H9 (cell line): ENCODE data around the gene NPAS3. TPM values are rescaled to one million over a fixed set of nuclear protein-coding genes. Genes with fewer than 3 reads are reported as not detected.

Experiments used
- DNase-seq: peaks from one replicate; pipeline ENCODE4 v3.0.0-alpha.2; 2017
- H2AFZ ChIP-seq: one replicate; pipeline ENCODE4 v1.6.1; 2013; ENCODE audit warnings: mild to moderate bottlenecking, low read length, control low read depth, moderate library complexity
- H2AK5ac ChIP-seq: 2 replicates; pipeline ENCODE4 v1.6.1; 2013; ENCODE audit warnings: low read length, control low read depth, mixed read lengths; ENCODE audit not compliant: insufficient read length
- H2BK120ac ChIP-seq: one replicate; pipeline ENCODE4 v1.6.1; 2013; ENCODE audit warnings: low read depth, mild to moderate bottlenecking, low read length, control low read depth, inconsistent platforms; ENCODE audit not compliant: poor library complexity, severe bottlenecking
- H2BK12ac ChIP-seq: 2 replicates; pipeline ENCODE4 v1.6.1; 2013; ENCODE audit warnings: low read length, control low read depth, mixed read lengths, low read depth; ENCODE audit not compliant: insufficient read length
- H2BK15ac ChIP-seq: 2 replicates; pipeline ENCODE4 v1.6.1; 2013; ENCODE audit warnings: low read depth, low read length, control low read depth
- H2BK20ac ChIP-seq: one replicate; pipeline ENCODE4 v1.6.1; 2013; ENCODE audit warnings: low read depth, mild to moderate bottlenecking, low read length, control low read depth, inconsistent platforms; ENCODE audit not compliant: poor library complexity, severe bottlenecking
- H2BK5ac ChIP-seq: 2 replicates; pipeline ENCODE4 v1.6.1; 2013; ENCODE audit warnings: low read length, control low read depth, mixed read lengths; ENCODE audit not compliant: insufficient read length
- H3K14ac ChIP-seq: 2 replicates; pipeline ENCODE4 v1.6.1; 2013; ENCODE audit warnings: low read length, control low read depth; ENCODE audit not compliant: insufficient read depth
- H3K18ac ChIP-seq: 2 replicates; pipeline ENCODE4 v1.6.1; 2013; ENCODE audit warnings: low read depth, mild to moderate bottlenecking, mixed read lengths, low read length, control low read depth; ENCODE audit not compliant: insufficient read length
- H3K23ac ChIP-seq: 2 replicates; pipeline ENCODE4 v1.6.1; 2013; ENCODE audit warnings: low read length, control low read depth, mixed read lengths, low read depth; ENCODE audit not compliant: insufficient read length
- H3K23me2 ChIP-seq: 2 replicates; pipeline ENCODE4 v1.6.1; 2013; ENCODE audit warnings: low read depth, mild to moderate bottlenecking, mixed read lengths, low read length, control low read depth; ENCODE audit not compliant: insufficient read length, poor library complexity, severe bottlenecking
- H3K27ac ChIP-seq: 2 replicates; pipeline ENCODE4 v1.5.1; 2013; ENCODE audit warnings: low read length, control low read depth, mixed read lengths, low read depth; ENCODE audit not compliant: insufficient read length
- H3K27me3 ChIP-seq: 2 replicates; pipeline ENCODE4 v1.6.1; 2013; ENCODE audit warnings: low read length, control low read depth, inconsistent platforms; ENCODE audit not compliant: insufficient read depth
- H3K4ac ChIP-seq: 2 replicates; pipeline ENCODE4 v1.6.1; 2013; ENCODE audit warnings: low read depth, mild to moderate bottlenecking, control low read depth, inconsistent platforms, low read length, moderate library complexity
- H3K4me1 ChIP-seq: 2 replicates; pipeline ENCODE4 v1.6.1; 2013; ENCODE audit warnings: low read length, control low read depth, inconsistent platforms; ENCODE audit not compliant: insufficient read depth
- H3K4me2 ChIP-seq: 2 replicates; pipeline ENCODE4 v1.6.1; 2013; ENCODE audit warnings: low read length, control low read depth, mixed read lengths; ENCODE audit not compliant: insufficient read length, insufficient read depth
- H3K56ac ChIP-seq: 2 replicates; pipeline ENCODE4 v1.6.1; 2013; ENCODE audit warnings: low read depth, mild to moderate bottlenecking, mixed read lengths, low read length, control low read depth; ENCODE audit not compliant: insufficient read length
- H3K79me1 ChIP-seq: 2 replicates; pipeline ENCODE4 v1.6.1; 2013; ENCODE audit warnings: low read depth, mild to moderate bottlenecking, moderate library complexity, low read length, control low read depth, inconsistent platforms; ENCODE audit not compliant: insufficient read depth, poor library complexity, severe bottlenecking
- H3K79me2 ChIP-seq: 2 replicates; pipeline ENCODE4 v1.6.1; 2013; ENCODE audit warnings: low read length, control low read depth, inconsistent platforms; ENCODE audit not compliant: insufficient read depth
- H3K9ac ChIP-seq: 2 replicates; pipeline ENCODE4 v1.6.1; 2013; ENCODE audit warnings: low read length, control low read depth, mixed read lengths; ENCODE audit not compliant: insufficient read length; ENCODE audit errors: extremely low read depth
- H3K9me3 ChIP-seq: one replicate; pipeline ENCODE4 v1.6.1; 2013; ENCODE audit warnings: low read depth, low read length, inconsistent platforms; ENCODE audit not compliant: control insufficient read depth
- H3T11ph ChIP-seq: one replicate; pipeline ENCODE4 v1.6.1; 2013; ENCODE audit warnings: mild to moderate bottlenecking, low read length, control low read depth, inconsistent platforms
- H4K20me1 ChIP-seq: one replicate; pipeline ENCODE4 v1.6.1; 2013; ENCODE audit not compliant: control insufficient read depth, insufficient read length, insufficient read depth
- H4K5ac ChIP-seq: 2 replicates; pipeline ENCODE4 v1.6.1; 2013; ENCODE audit warnings: low read depth, mild to moderate bottlenecking, mixed read lengths, low read length, control low read depth; ENCODE audit not compliant: insufficient read length
- H4K8ac ChIP-seq: replicated peaks from 2 replicates; pipeline ENCODE4 v1.6.1; 2013; ENCODE audit warnings: low read length, control low read depth, mixed read lengths, low read depth; ENCODE audit not compliant: insufficient read length
- H4K91ac ChIP-seq: 2 replicates; pipeline ENCODE4 v1.6.1; 2013; ENCODE audit warnings: low read depth, mild to moderate bottlenecking, moderate library complexity, mixed read lengths, low read length, control low read depth; ENCODE audit not compliant: insufficient read length
- H3K27ac Mint-ChIP-seq, 3 experiments: 2 replicates in 2 of 3; 3 replicates in 1 of 3; pipeline ENCODE4 v1.8.0; 2020 to 2021; ENCODE audit warnings: mixed read lengths in 3 of 3, mild to moderate bottlenecking in 1 of 3, moderate library complexity in 1 of 3
- H3K27me3 Mint-ChIP-seq: 2 replicates; pipeline ENCODE4 v1.8.0; 2021; ENCODE audit warnings: low read depth, mild to moderate bottlenecking, moderate library complexity, mixed read lengths
- H3K36me3 Mint-ChIP-seq, 3 experiments: 2 replicates in 2 of 3; 3 replicates in 1 of 3; pipeline ENCODE4 v1.8.0; 2020 to 2021; ENCODE audit warnings: low read depth in 3 of 3, mixed read lengths in 3 of 3; ENCODE audit not compliant: insufficient read depth in 1 of 3
- H3K4me1 Mint-ChIP-seq, 2 experiments: 2 replicates each; pipeline ENCODE4 v1.8.0; 2020; ENCODE audit warnings: mixed read lengths in 2 of 2
- H3K4me3 Mint-ChIP-seq, 2 experiments: 2 replicates in 1 of 2; 3 replicates in 1 of 2; pipeline ENCODE4 v1.8.0; 2020 to 2021; ENCODE audit warnings: mild to moderate bottlenecking in 2 of 2, mixed read lengths in 2 of 2, moderate library complexity in 1 of 2
- H3K9me3 Mint-ChIP-seq, 2 experiments: 2 replicates in 1 of 2; 3 replicates in 1 of 2; pipeline ENCODE4 v1.8.0; 2020; ENCODE audit warnings: mild to moderate bottlenecking in 2 of 2, mixed read lengths in 2 of 2, moderate library complexity in 1 of 2
- WGBS: extraction: QIAGEN DNeasy Blood & Tissue Kit; methylation state at CpG from one replicate; pipeline ENCODE4 v1.1.7; 2013; ENCODE audit warnings: missing lambda C conversion rate, low lambda C conversion rate, mixed read lengths; ENCODE audit not compliant: insufficient read length; ENCODE audit errors: extremely low coverage; 5-methylcytosine and 5-hydroxymethylcytosine counted together
- total RNA-seq: library from RNA; stranded (reverse); gene quantifications from 2 replicates; pipeline ENCODE4 v1.2.1, GENCODE V29; 2021
- TF ChIP-seq, protein P1 (sequence below): fragments of 200-600 bp; sonication (generic); conservative IDR thresholded peaks from 3 replicates; pipeline ENCODE4 v1.8.0; 2021; ENCODE audit warnings: antibody characterized with exemption, mild to moderate bottlenecking

The NPAS3 gene
- total RNA-seq, 1 experiment from 2014 or later, result 0.17 TPM

GRCh38 chr14:33794791-33795305 lies 856.2 kb downstream of the NPAS3 start:
- H3K23me2 ChIP-seq, result no peaks in the 10 kb centered on the region
- no peak overlapping the region for H2BK15ac ChIP-seq
- no peak overlapping the region for H3K14ac ChIP-seq
- no peak overlapping the region for H2BK5ac ChIP-seq
- H3T11ph ChIP-seq, result no peak overlapping the region
- TF ChIP-seq, protein P1, sequence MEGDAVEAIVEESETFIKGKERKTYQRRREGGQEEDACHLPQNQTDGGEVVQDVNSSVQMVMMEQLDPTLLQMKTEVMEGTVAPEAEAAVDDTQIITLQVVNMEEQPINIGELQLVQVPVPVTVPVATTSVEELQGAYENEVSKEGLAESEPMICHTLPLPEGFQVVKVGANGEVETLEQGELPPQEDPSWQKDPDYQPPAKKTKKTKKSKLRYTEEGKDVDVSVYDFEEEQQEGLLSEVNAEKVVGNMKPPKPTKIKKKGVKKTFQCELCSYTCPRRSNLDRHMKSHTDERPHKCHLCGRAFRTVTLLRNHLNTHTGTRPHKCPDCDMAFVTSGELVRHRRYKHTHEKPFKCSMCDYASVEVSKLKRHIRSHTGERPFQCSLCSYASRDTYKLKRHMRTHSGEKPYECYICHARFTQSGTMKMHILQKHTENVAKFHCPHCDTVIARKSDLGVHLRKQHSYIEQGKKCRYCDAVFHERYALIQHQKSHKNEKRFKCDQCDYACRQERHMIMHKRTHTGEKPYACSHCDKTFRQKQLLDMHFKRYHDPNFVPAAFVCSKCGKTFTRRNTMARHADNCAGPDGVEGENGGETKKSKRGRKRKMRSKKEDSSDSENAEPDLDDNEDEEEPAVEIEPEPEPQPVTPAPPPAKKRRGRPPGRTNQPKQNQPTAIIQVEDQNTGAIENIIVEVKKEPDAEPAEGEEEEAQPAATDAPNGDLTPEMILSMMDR, result no peak
- no peak overlapping the region for H2AFZ ChIP-seq
- H2BK20ac ChIP-seq, result no peak overlapping the region
- no peak overlapping the region for H3K18ac ChIP-seq
- H3K27ac ChIP-seq, result no peak overlapping the region
- no peak overlapping the region for H3K4me3 Mint-ChIP-seq
- no CpG with 5 or more reads among the region's 1 CpG for WGBS
- no peaks in the 10 kb centered on the region for H3K4me1 ChIP-seq
- H3K9me3 ChIP-seq, result no peaks in the 10 kb centered on the region
- H2BK120ac ChIP-seq, result no peak overlapping the region
- no peaks in the 10 kb centered on the region for H3K27me3 ChIP-seq
- no peak overlapping the region for H2BK12ac ChIP-seq
- no peak overlapping the region for H4K91ac ChIP-seq
- no peak overlapping the region for H3K56ac ChIP-seq
- no peak overlapping the region for H3K4me2 ChIP-seq
- no peaks in the 10 kb centered on the region for H4K20me1 ChIP-seq
- H2AK5ac ChIP-seq, result no peak overlapping the region
- peaks cover 14 to 17% of the 10 kb centered on the region in 2 experiments for H3K4me1 Mint-ChIP-seq
- no peaks in the 10 kb centered on the region for H3K79me2 ChIP-seq
- H3K9ac ChIP-seq, result no peak overlapping the region
- no peak overlapping the region for H3K27ac Mint-ChIP-seq
- H3K23ac ChIP-seq, result no peak overlapping the region
- DNase-seq, result no peak
- H3K79me1 ChIP-seq, result no peaks in the 10 kb centered on the region
- no peaks in the 10 kb centered on the region; a peak in 1 of 7 replicates for H3K36me3 Mint-ChIP-seq
- no peak overlapping the region for H4K5ac ChIP-seq
- no peak overlapping the region for H4K8ac ChIP-seq
- H3K4ac ChIP-seq, result no peak overlapping the region
- no peaks in the 10 kb centered on the region for H3K9me3 Mint-ChIP-seq
- no peaks in the 10 kb centered on the region; the same call in 1 of the 2 replicates for H3K27me3 Mint-ChIP-seq
